ENCODE results near the gene ZCCHC4.

- no peak for TF ChIP-seq CEBPB (IDR thresholded peaks at IDR 0.05; ENCODE audit: low read depth, low read length)
- no peak for TF ChIP-seq CTCF (conservative IDR thresholded peaks at IDR 0.05; ENCODE audit: low read depth, low read length)
- no peak for TF ChIP-seq RAD21 (IDR thresholded peaks at IDR 0.05; ENCODE audit: low read length)
- no peak for TF ChIP-seq POLR2A (IDR thresholded peaks at IDR 0.05; ENCODE audit: low read depth, low read length)
- no peak for TF ChIP-seq USF2 (IDR thresholded peaks at IDR 0.05; ENCODE audit: low read depth, low read length)
- TF ChIP-seq NFE2L2 (IDR thresholded peaks at IDR 0.05; ENCODE audit: low read depth, low read length): no peak
- TF ChIP-seq MAFK (IDR thresholded peaks at IDR 0.05; ENCODE audit: low read depth, low read length): no peak
- TF ChIP-seq MAZ (IDR thresholded peaks at IDR 0.05; ENCODE audit: borderline replicate concordance, low read depth, low read length): no peak
- TF ChIP-seq RCOR1 (IDR thresholded peaks at IDR 0.05; ENCODE audit: insufficient replicate concordance, low read length): no peak
- no peak for TF ChIP-seq BHLHE40 (IDR thresholded peaks at IDR 0.05; ENCODE audit: low read depth, low read length)
- no peak for TF ChIP-seq ELK1 (IDR thresholded peaks at IDR 0.05; ENCODE audit: borderline replicate concordance, low read depth, low read length)
Observed at GRCh38 chr4:25377572-25378436, 65.2 kb downstream of the ZCCHC4 start.

All from IMR-90 (cell line).